ENCODE results near the gene RAB34. TPM values are rescaled to one million over a fixed set of nuclear protein-coding genes. Genes with fewer than 3 reads are reported as not detected.

RAB34 gene
- total and polyA plus RNA-seq, 9 of the 15 experiments (the other 6 are each of a cell fraction or from before 2014, with no cell fraction given), result 0.07 to 3.8 (median 0.46) TPM; not detected in 1

DNA sequence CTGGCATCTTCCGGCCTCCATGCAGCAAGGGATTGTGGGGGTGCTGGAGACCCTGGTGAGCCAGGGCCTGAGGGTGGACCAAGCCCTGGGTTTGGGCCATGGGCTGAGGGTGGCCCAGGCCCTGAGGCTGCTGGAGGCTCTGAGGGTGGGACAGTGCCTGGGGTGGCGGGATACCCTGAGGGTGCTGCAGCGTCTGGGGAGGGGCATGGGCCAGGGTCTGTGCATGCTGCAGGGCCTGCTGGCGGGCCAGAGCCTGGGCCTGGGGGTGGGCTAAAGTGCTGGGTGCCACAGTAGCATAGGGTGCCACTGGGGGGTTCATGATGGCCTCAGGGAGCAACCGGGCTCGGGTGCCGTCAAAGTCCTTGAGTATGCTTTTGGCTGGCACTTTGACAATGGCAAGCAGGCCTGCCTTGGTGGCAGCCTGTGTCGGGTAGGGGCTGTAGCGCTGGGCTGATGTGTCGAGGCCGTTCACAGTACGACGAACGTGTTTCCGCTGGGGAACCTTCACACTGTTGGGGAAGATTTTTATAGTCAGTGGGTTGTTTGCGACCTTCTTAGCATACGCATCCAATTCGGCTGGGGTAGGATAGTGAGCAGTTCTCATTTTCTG, 41.7 kb upstream of the RAB34 start:
- ATAC-seq (no peak), DNase-seq (ENCODE audit: extremely low read depth in 1 of 4, low spot score in 3 of 4) (no peak), FAIRE-seq (no peak)
- ChIA-PET CTCF (ENCODE audit: low intra/inter-chr PET ratio) (no interaction called here), POLR2A (no interaction called here)
- TF ChIP-seq SIN3B (IDR thresholded peaks at IDR 0.05; ENCODE audit: low read depth), result no peak
- TF ChIP-seq POLR2G (IDR thresholded peaks at IDR 0.05; ENCODE audit: low read depth, low read length), result peak; percentile 35; the same call in 1 of the 2 replicates
- peaks cover 68% of the 10 kb centered on the region for H3K36me3 ChIP-seq (ENCODE audit: control insufficient read depth, insufficient read depth, low read length)
- no peak overlapping the region for H3K27ac ChIP-seq (ENCODE audit: extremely low read depth, low read depth, low read length)
- in situ Hi-C loops (cut with MboI) (no loop called here), intact Hi-C loops (cut with micrococcal nuclease) (no loop called here)
- WGBS (ENCODE audit: insufficient coverage, low coverage, missing lambda C conversion rate), result 96% methylated on average over 18 of the region's 18 CpGs
- H3K9me3 ChIP-seq (replicated peaks; ENCODE audit: control insufficient read depth, insufficient read depth, low read depth, low read length), result no peaks in the 10 kb centered on the region
- H3K27me3 ChIP-seq (ENCODE audit: control insufficient read depth in 2 of 2, insufficient read depth in 2 of 2, low read length in 2 of 2), result no peaks in the 10 kb centered on the region
- H4K20me1 ChIP-seq (replicated peaks; ENCODE audit: control insufficient read depth, insufficient read depth, low read length), result 0 out of 2 replicates have a peak, but pooled peaks cover 3% of the 10 kb centered on the region
- no TSS peak for BruUV-seq (replicated peaks)
- H2AFZ ChIP-seq (ENCODE audit: low read depth, low read length), result no peak overlapping the region
- H3K79me2 ChIP-seq (ENCODE audit: control insufficient read depth, insufficient read depth, low read length), result peaks cover 13% of the 10 kb centered on the region
- peak overlapping the region in 1 of 2 experiments; percentile 56; a peak in 1 of 4 replicates for H3K9ac ChIP-seq (ENCODE audit: insufficient read depth in 1 of 2, low read depth in 2 of 2, low read length in 2 of 2)
- H3K4me3 ChIP-seq, result no peak overlapping the region
- H3K4me1 ChIP-seq (replicated peaks in 1 of 2; ENCODE audit: control insufficient read depth in 2 of 2, insufficient read depth in 2 of 2, low read length in 2 of 2), result peaks cover 3 to 10% of the 10 kb centered on the region in 2 experiments; a peak in 2 of 5 replicates
- H3K9me1 ChIP-seq (ENCODE audit: control insufficient read depth, insufficient read depth, low read length), result peaks cover 5% of the 10 kb centered on the region
- H3K4me2 ChIP-seq (ENCODE audit: insufficient read depth, low read length), result no peak overlapping the region

DNA sequence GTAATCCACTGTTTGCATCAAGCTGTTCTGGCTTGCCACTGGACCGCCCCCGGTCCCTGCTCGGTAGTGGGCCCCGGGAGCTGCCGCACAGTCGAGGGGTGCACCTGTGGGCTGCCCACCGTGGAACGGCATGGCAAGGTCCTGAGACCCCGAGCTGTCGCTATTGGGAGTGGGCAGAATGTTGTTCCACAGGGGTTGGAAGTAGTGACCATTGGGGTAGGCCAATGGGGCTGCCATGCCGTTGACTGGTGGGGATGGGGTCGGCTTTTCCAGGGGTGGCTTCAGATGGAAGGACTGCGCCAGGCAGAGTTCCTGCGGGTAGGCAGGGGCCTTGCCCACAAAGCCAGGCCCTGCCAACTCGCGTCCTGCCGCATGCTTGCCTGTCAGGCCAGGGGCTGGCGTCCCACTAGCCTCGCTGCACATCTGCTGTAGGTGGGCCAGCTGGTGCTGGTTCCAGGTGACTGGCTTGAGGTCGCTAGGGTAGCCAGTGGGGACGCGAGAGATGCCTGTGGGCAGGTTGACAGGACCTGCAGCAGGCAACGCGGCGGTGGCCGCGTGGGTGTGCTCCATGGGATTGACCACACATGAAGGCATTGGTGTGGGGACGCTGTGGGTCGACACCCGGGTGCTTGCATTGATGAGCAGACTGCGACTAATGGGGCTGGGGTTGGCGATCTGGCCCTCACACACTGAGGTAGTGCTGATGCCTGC, 40.9 kb upstream of the RAB34 start:
- WGBS (ENCODE audit: insufficient coverage, low coverage, missing lambda C conversion rate), result 95% methylated on average over 31 of the region's 32 CpGs
- ChIA-PET CTCF (ENCODE audit: low intra/inter-chr PET ratio) (no interaction called here), POLR2A (interaction anchor here (1.0 to 1.2 kb wide), 2 partner anchors 9 to 48 kb away, joined by 3 read pairs; no protein-coding TSS in a partner anchor)

More for the DNA sequence above, 40.9 kb upstream of the RAB34 start:
- no TSS peak for BruUV-seq (replicated peaks)
- Histone ChIP-seq H3K79me2 (ENCODE audit: control insufficient read depth, insufficient read depth, low read length) (peaks cover 9% of the 10 kb centered on the region), H3K4me3 (no peak overlapping the region), H3K36me3 (ENCODE audit: control insufficient read depth, insufficient read depth, low read length) (peaks cover 64% of the 10 kb centered on the region), H3K9ac (ENCODE audit: insufficient read depth in 1 of 2, low read depth in 2 of 2, low read length in 2 of 2) (peak overlapping the region in 1 of 2 experiments; percentile 56; a peak in 1 of 4 replicates), H2AFZ (ENCODE audit: low read depth, low read length) (no peak overlapping the region), H3K27me3 (ENCODE audit: control insufficient read depth in 2 of 2, insufficient read depth in 2 of 2, low read length in 2 of 2) (no peaks in the 10 kb centered on the region), H3K27ac (ENCODE audit: extremely low read depth, low read depth, low read length) (no peak overlapping the region), H3K9me3 (replicated peaks; ENCODE audit: control insufficient read depth, insufficient read depth, low read depth, low read length) (no peaks in the 10 kb centered on the region), H3K4me1 (replicated peaks in 1 of 2; ENCODE audit: control insufficient read depth in 2 of 2, insufficient read depth in 2 of 2, low read length in 2 of 2) (peaks cover 2 to 10% of the 10 kb centered on the region in 2 experiments; a peak in 2 of 5 replicates), H3K4me2 (ENCODE audit: insufficient read depth, low read length) (no peak overlapping the region), H3K9me1 (ENCODE audit: control insufficient read depth, insufficient read depth, low read length) (peaks cover 5% of the 10 kb centered on the region), H4K20me1 (replicated peaks; ENCODE audit: control insufficient read depth, insufficient read depth, low read length) (no peaks in the 10 kb centered on the region)
- intact Hi-C loops (cut with micrococcal nuclease), result no loop called here
- TF ChIP-seq E2F1 (CRISPR knock-in tag; IDR thresholded peaks at IDR 0.05) (no peak), GABPB1 (CRISPR knock-in tag; IDR thresholded peaks at IDR 0.05) (no peak), RBM22 (IDR thresholded peaks at IDR 0.05; ENCODE audit: low read depth, low read length, poor library complexity, severe bottlenecking) (peak; percentile 53), YBX1 (IDR thresholded peaks at IDR 0.05) (no peak), IFI16 (CRISPR knock-in tag; IDR thresholded peaks at IDR 0.05) (no peak), POLR2G (IDR thresholded peaks at IDR 0.05; ENCODE audit: low read depth, low read length) (peak; percentile 59)
- in situ Hi-C loops (cut with MboI), result no loop called here
- DNase-seq (ENCODE audit: extremely low read depth in 1 of 4, low spot score in 3 of 4), result no peak
- no peak for FAIRE-seq
- ATAC-seq, result no peak
